Tibial nerve (tissue), 4 donors: Measurements from ENCODE around the gene PTPN14. TPM values are rescaled to one million over a fixed set of nuclear protein-coding genes. Genes with fewer than 3 reads are reported as not detected.

Source experiments
- DNase-seq, 2 donors: peaks; one replicate each; pipeline ENCODE4 v3.0.0-alpha.2; 2019; ENCODE audit warnings: low spot score in 2 of 2
- H3K27ac ChIP-seq, 4 donors: fragments of 200-600 bp; sonication (generic) in 3 of 4; one replicate each; pipeline ENCODE4 v1.5.1; 2017 to 2019; ENCODE audit warnings: mild to moderate bottlenecking in 1 of 4
- H3K27me3 ChIP-seq, 2 donors: fragments of 200-600 bp; sonication (generic) in 1 of 2; one replicate each; pipeline versions ENCODE4 v1.5.1 to v1.6.0; 2017 to 2019
- H3K36me3 ChIP-seq, 3 donors: fragments of 200-600 bp; sonication (generic); one replicate each; pipeline ENCODE4 v1.5.1; 2018 to 2019
- H3K4me1 ChIP-seq, 4 donors: fragments of 200-600 bp; sonication (generic) in 3 of 4; one replicate each; pipeline ENCODE4 v1.5.1; 2017 to 2019
- H3K4me3 ChIP-seq, 4 donors: fragments of 200-600 bp; sonication (generic) in 3 of 4; one replicate each; pipeline ENCODE4 v1.5.1; 2017 to 2019; ENCODE audit warnings: mild to moderate bottlenecking in 1 of 4, moderate library complexity in 1 of 4
- H3K9me3 ChIP-seq, 4 donors: fragments of 200-600 bp; sonication (generic) in 3 of 4; one replicate each; pipeline ENCODE4 v1.5.1; 2017 to 2019
- CTCF ChIP-seq, 5 experiments: fragments of 200-600 bp in 3 of 5; fragments of 450-650 bp in 2 of 5; sonication (generic) in 3 of 5; IDR thresholded peaks; one replicate each; pipeline ENCODE4 v1.5.1; 2016 to 2019; ENCODE audit warnings: antibody characterized with exemption in 5 of 5, mild to moderate bottlenecking in 3 of 5, moderate library complexity in 2 of 5
- EP300 ChIP-seq, 2 donors: sonication (generic); formaldehyde crosslinking; IDR thresholded peaks; one replicate each; pipeline ENCODE4 v1.6.1; 2017; ENCODE audit warnings: antibody characterized with exemption in 2 of 2, mild to moderate bottlenecking in 1 of 2
- POLR2A ChIP-seq, 2 donors: fragments of 450-650 bp; IDR thresholded peaks; one replicate each; pipeline ENCODE4 v1.6.1; 2017; ENCODE audit warnings: antibody characterized with exemption in 2 of 2, mild to moderate bottlenecking in 2 of 2, moderate library complexity in 2 of 2
- WGBS, 2 donors: methylation state at CpG; one replicate each; pipeline ENCODE4 v1.1.5; 2018; 5-methylcytosine and 5-hydroxymethylcytosine counted together
- total RNA-seq, 4 donors: library from RNA; depleted of rRNA; stranded (reverse); fragments of >200 nt; gene quantifications; one replicate each; pipeline ENCODE4 v1.1.0, GENCODE V29; 2016

PTPN14 gene
- total RNA-seq, 4 donors from 2014 or later, result 25.8 to 47.4 (median 38.2) TPM

GRCh38 chr1:214391873-214392645 is 159.3 kb downstream of the PTPN14 start:
- H3K36me3 ChIP-seq, result peaks cover 0 to 49% (median 0%) of the 10 kb centered on the region in 3 donors
- TF ChIP-seq POLR2A (IDR thresholded peaks at IDR 0.05) (no peak), CTCF (IDR thresholded peaks at IDR 0.05) (no peak), EP300 (IDR thresholded peaks at IDR 0.05) (no peak)
- whole genome bisulfite sequencing, 2 donors, result 76 to 78% methylated on average over 12 of the region's 12 CpGs
- H3K9me3 ChIP-seq, result no peaks in the 10 kb centered on the region
- H3K27ac ChIP-seq, result no peak overlapping the region
- no peaks in the 10 kb centered on the region for H3K27me3 ChIP-seq
- peaks cover 0 to 11% (median 0%) of the 10 kb centered on the region in 4 donors for H3K4me1 ChIP-seq
- no peak overlapping the region for H3K4me3 ChIP-seq
- DNase-seq, result no peak

- Histone ChIP-seq H3K9me3 (no peaks in the 10 kb centered on the region), H3K4me1 (peaks cover 0 to 11% (median 0%) of the 10 kb centered on the region in 4 donors), H3K27me3 (no peaks in the 10 kb centered on the region), H3K27ac (peak overlapping the region in 1 of 4 donors; percentile 7), H3K36me3 (peaks cover 0 to 45% (median 0%) of the 10 kb centered on the region in 3 donors), H3K4me3 (no peak overlapping the region)
- TF ChIP-seq EP300 (IDR thresholded peaks at IDR 0.05) (no peak), CTCF (IDR thresholded peaks at IDR 0.05) (no peak), POLR2A (IDR thresholded peaks at IDR 0.05) (no peak)
- DNase-seq, result no peak
- WGBS, 2 donors, result 58 to 64% methylated on average over 4 of the region's 4 CpGs
Observed at GRCh38 chr1:214389734-214390133, 161.7 kb downstream of the PTPN14 start.

DNA sequence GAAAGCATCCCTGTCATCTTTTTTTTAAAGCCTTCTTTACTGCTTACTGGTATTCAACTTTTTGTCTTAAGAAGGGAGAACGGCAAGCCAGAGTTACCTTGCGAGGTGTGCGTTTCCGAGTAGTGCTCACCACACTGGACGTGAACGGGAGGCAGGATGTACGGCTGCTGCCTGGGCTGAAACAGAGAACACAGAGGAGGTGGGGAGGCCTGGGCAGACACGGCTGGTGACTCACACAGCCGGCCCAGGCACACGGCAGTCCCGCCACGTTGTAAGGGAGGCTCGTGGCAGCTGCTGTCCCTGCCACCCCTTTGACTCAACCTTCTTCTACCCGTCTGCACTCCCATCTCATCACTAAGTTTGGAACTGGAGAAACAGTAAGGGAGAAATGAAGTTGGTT is 164.7 kb downstream of the PTPN14 start:
- Histone ChIP-seq H3K36me3 (peaks cover 0 to 44% (median 2%) of the 10 kb centered on the region in 3 donors), H3K9me3 (no peaks in the 10 kb centered on the region), H3K27ac (no peak overlapping the region), H3K4me3 (no peak overlapping the region), H3K27me3 (no peaks in the 10 kb centered on the region), H3K4me1 (peaks cover 0 to 11% (median 0%) of the 10 kb centered on the region in 4 donors)
- DNase-seq, result no peak
- TF ChIP-seq EP300 (IDR thresholded peaks at IDR 0.05) (no peak), POLR2A (IDR thresholded peaks at IDR 0.05) (no peak), CTCF (IDR thresholded peaks at IDR 0.05) (no peak)
- WGBS, 2 donors, result 80 to 84% methylated on average over 14 of the region's 14 CpGs

- Histone ChIP-seq H3K27me3 (no peaks in the 10 kb centered on the region), H3K4me3 (no peak overlapping the region), H3K27ac (no peak overlapping the region), H3K4me1 (peaks cover 0 to 11% (median 0%) of the 10 kb centered on the region in 4 donors), H3K9me3 (no peaks in the 10 kb centered on the region), H3K36me3 (peaks cover 0 to 48% (median 2%) of the 10 kb centered on the region in 3 donors)
- WGBS, 2 donors, result 81 to 91% methylated on average over 7 of the region's 7 CpGs
- DNase-seq, result no peak
- TF ChIP-seq CTCF (IDR thresholded peaks at IDR 0.05) (no peak), EP300 (IDR thresholded peaks at IDR 0.05) (no peak), POLR2A (IDR thresholded peaks at IDR 0.05) (no peak)
Observed at GRCh38 chr1:214386333-214386732, 165.1 kb downstream of the PTPN14 start.

GRCh38 chr1:214385428-214385827 is 166.0 kb downstream of the PTPN14 start:
- H3K36me3 ChIP-seq, result peaks cover 0 to 57% (median 2%) of the 10 kb centered on the region in 3 donors
- H3K27ac ChIP-seq, result no peak overlapping the region
- no peak for DNase-seq
- 87 to 95% methylated on average over 1 of the region's 1 CpG for WGBS, 2 donors
- no peaks in the 10 kb centered on the region for H3K9me3 ChIP-seq
- H3K4me1 ChIP-seq, result peaks cover 0 to 11% (median 0%) of the 10 kb centered on the region in 4 donors
- TF ChIP-seq EP300 (IDR thresholded peaks at IDR 0.05) (no peak), POLR2A (IDR thresholded peaks at IDR 0.05) (no peak), CTCF (IDR thresholded peaks at IDR 0.05) (no peak)
- H3K27me3 ChIP-seq, result no peaks in the 10 kb centered on the region
- no peak overlapping the region for H3K4me3 ChIP-seq
